HepG2 (cell line): ENCODE measurements around the gene AJUBA. TPM values are rescaled to one million over a fixed set of nuclear protein-coding genes. Genes with fewer than 3 reads are reported as not detected.

Experiments used
- CHCHD3 ChIP-seq: sonication (generic); formaldehyde crosslinking; IDR thresholded peaks from 2 replicates; pipeline ENCODE4 v1.8.0; 2022; ENCODE audit warnings: mild to moderate bottlenecking, missing genetic modification reagents, moderate library complexity
- GPN1 ChIP-seq: sonication (generic); formaldehyde crosslinking; IDR thresholded peaks from 2 replicates; pipeline ENCODE4 v1.5.1; 2020; ENCODE audit warnings: missing genetic modification reagents, borderline replicate concordance
- HNRNPUL1 ChIP-seq: fragments of 200-400 bp; formaldehyde crosslinking; IDR thresholded peaks from 2 replicates; pipeline ENCODE4 v1.6.1; 2017; ENCODE audit warnings: low read depth, mild to moderate bottlenecking, low read length, moderate library complexity
- MED13 ChIP-seq: sonication (generic); formaldehyde crosslinking; IDR thresholded peaks from 2 replicates; pipeline ENCODE4 v1.5.0; 2020; ENCODE audit warnings: missing genetic modification reagents
- MXD4 ChIP-seq: IDR thresholded peaks from 2 replicates; pipeline ENCODE4 v1.6.1; 2016; ENCODE audit warnings: mild to moderate bottlenecking, missing biosample characterization, missing genetic modification reagents
- RBFOX2 ChIP-seq: fragments of 200-400 bp; formaldehyde crosslinking; IDR thresholded peaks from 2 replicates; pipeline ENCODE4 v1.6.1; 2017; ENCODE audit warnings: low read depth, mild to moderate bottlenecking, low read length
- SRSF4 ChIP-seq: fragments of 200-400 bp; formaldehyde crosslinking; IDR thresholded peaks from one replicate; pipeline ENCODE4 v1.6.1; 2018; ENCODE audit warnings: mild to moderate bottlenecking, low read depth, low read length, moderate library complexity; ENCODE audit not compliant: poor library complexity, severe bottlenecking
- ZNF121 ChIP-seq: sonication (generic); formaldehyde crosslinking; IDR thresholded peaks from 2 replicates; pipeline ENCODE4 v1.5.0; 2020; ENCODE audit warnings: mild to moderate bottlenecking, missing genetic modification reagents
- ZNF546 ChIP-seq: sonication (generic); formaldehyde crosslinking; conservative IDR thresholded peaks from 2 replicates; pipeline ENCODE4 v1.8.1; 2023; ENCODE audit warnings: mild to moderate bottlenecking, missing genetic modification reagents
- ZNF83 ChIP-seq: sonication (generic); formaldehyde crosslinking; IDR thresholded peaks from 2 replicates; pipeline ENCODE4 v1.4.0; 2020; ENCODE audit warnings: missing genetic modification reagents, mild to moderate bottlenecking, borderline replicate concordance
- polyA plus RNA-seq, 8 experiments: library from polyadenylated mRNA; depleted of rRNA in 3 of 8; stranded (reverse) in 7 of 8; unstranded in 1 of 8; fragments of >200 nt; fragmentation: Illumina TruSeq in 4 of 8; extraction: Trizol in 4 of 8; gene quantifications; 2 replicates each; pipeline versions ENCODE4 v1.2.1 to v1.2.3, GENCODE V29; 2011 to 2016; ENCODE audit warnings: low read depth in 4 of 8, missing spikeins in 1 of 8, mixed read lengths in 1 of 8; ENCODE audit not compliant: insufficient read depth in 1 of 8
- total RNA-seq, 5 experiments: library from RNA; depleted of rRNA; stranded (reverse); fragments of >200 nt; fragmentation: Illumina TruSeq; extraction: Trizol; gene quantifications; 2 replicates each; pipeline ENCODE4 v1.2.3, GENCODE V29; 2016; ENCODE audit warnings: low read depth in 1 of 5
- TF ChIP-seq, protein P1 (sequence below): sonication (generic); formaldehyde crosslinking; IDR thresholded peaks from 2 replicates; pipeline ENCODE4 v1.4.0; 2020; ENCODE audit warnings: missing genetic modification reagents
- TF ChIP-seq, protein P2 (sequence below): sonication (generic); formaldehyde crosslinking; IDR thresholded peaks from 2 replicates; pipeline ENCODE4 v1.5.1; 2020; ENCODE audit warnings: missing genetic modification reagents, mild to moderate bottlenecking, borderline replicate concordance
- TF ChIP-seq, protein P3 (sequence below): sonication (generic); formaldehyde crosslinking; IDR thresholded peaks from 2 replicates; pipeline ENCODE4 v1.4.0; 2020; ENCODE audit warnings: missing genetic modification reagents
- TF ChIP-seq, protein P4 (sequence below): sonication (generic); formaldehyde crosslinking; IDR thresholded peaks from 2 replicates; pipeline ENCODE4 v1.4.0; 2020; ENCODE audit warnings: missing genetic modification reagents
- TF ChIP-seq, protein P5 (sequence below): sonication (generic); formaldehyde crosslinking; IDR thresholded peaks from 2 replicates; pipeline ENCODE4 v1.4.0; 2020; ENCODE audit warnings: missing genetic modification reagents

AJUBA gene
- total and polyA plus RNA-seq, 2 of the 13 experiments (the other 11 are each of a cell fraction or from before 2014, with no cell fraction given), result 157 to 241 TPM

DNA sequence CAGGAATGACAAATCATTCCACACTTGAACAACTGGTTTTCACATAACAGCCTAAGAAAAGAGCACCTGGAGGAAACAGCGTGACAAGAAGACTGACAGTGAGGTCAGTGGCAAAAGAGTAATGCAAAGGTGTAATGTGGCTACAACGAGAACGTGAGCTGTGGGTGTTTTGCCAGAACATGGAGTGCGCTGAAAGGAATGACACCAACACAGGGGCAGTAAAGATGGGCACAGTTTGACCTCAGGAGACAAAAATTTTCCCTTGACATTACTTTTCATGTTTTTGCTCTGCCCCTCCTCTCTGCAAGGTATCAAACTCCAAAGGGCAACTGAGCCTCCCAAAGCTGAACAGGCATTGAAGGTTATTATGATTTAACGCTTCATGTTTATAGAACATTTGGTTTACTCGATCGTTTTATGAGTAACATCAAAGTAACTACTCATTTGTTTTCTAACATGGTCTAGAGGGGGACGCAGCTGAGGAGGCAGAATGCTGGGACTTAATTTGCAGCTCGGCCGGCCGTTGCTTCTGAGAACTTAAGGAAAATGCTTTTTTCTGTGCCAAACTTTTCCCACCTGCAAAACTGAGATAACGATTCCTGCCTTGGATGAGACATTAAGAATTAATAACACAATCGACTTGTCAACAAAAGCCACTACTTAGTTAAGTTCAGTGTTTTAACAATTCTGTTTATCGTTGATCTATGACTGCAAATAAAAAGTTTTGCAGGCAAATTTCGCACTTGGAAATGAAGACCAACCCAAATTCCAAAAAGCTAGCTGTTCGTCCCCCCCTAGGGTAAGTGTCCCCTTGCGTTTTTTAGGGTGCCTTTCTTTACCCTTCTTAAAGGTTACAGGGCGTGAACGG is 26.4 kb downstream of the AJUBA start (continued):
- TF ChIP-seq ZNF83 (no peak), CHCHD3 (CRISPR knock-in tag) (no peak), GPN1 (CRISPR knock-in tag) (no peak), MED13 (CRISPR knock-in tag) (0 out of 2 replicates have a peak, but pooled peaks have one; percentile 49), ZNF546 (no peak), ZNF121 (no peak), MXD4 (no peak), RBFOX2 (no peak), SRSF4 (no peak), HNRNPUL1 (no peak)
- TF ChIP-seq, protein P1, sequence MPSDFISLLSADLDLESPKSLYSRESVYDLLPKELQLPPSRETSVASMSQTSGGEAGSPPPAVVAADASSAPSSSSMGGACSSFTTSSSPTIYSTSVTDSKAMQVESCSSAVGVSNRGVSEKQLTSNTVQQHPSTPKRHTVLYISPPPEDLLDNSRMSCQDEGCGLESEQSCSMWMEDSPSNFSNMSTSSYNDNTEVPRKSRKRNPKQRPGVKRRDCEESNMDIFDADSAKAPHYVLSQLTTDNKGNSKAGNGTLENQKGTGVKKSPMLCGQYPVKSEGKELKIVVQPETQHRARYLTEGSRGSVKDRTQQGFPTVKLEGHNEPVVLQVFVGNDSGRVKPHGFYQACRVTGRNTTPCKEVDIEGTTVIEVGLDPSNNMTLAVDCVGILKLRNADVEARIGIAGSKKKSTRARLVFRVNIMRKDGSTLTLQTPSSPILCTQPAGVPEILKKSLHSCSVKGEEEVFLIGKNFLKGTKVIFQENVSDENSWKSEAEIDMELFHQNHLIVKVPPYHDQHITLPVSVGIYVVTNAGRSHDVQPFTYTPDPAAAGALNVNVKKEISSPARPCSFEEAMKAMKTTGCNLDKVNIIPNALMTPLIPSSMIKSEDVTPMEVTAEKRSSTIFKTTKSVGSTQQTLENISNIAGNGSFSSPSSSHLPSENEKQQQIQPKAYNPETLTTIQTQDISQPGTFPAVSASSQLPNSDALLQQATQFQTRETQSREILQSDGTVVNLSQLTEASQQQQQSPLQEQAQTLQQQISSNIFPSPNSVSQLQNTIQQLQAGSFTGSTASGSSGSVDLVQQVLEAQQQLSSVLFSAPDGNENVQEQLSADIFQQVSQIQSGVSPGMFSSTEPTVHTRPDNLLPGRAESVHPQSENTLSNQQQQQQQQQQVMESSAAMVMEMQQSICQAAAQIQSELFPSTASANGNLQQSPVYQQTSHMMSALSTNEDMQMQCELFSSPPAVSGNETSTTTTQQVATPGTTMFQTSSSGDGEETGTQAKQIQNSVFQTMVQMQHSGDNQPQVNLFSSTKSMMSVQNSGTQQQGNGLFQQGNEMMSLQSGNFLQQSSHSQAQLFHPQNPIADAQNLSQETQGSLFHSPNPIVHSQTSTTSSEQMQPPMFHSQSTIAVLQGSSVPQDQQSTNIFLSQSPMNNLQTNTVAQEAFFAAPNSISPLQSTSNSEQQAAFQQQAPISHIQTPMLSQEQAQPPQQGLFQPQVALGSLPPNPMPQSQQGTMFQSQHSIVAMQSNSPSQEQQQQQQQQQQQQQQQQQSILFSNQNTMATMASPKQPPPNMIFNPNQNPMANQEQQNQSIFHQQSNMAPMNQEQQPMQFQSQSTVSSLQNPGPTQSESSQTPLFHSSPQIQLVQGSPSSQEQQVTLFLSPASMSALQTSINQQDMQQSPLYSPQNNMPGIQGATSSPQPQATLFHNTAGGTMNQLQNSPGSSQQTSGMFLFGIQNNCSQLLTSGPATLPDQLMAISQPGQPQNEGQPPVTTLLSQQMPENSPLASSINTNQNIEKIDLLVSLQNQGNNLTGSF (CRISPR knock-in tag), result no peak
- TF ChIP-seq, protein P2, sequence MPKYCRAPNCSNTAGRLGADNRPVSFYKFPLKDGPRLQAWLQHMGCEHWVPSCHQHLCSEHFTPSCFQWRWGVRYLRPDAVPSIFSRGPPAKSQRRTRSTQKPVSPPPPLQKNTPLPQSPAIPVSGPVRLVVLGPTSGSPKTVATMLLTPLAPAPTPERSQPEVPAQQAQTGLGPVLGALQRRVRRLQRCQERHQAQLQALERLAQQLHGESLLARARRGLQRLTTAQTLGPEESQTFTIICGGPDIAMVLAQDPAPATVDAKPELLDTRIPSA (CRISPR knock-in tag), result no peak
- TF ChIP-seq, protein P3, sequence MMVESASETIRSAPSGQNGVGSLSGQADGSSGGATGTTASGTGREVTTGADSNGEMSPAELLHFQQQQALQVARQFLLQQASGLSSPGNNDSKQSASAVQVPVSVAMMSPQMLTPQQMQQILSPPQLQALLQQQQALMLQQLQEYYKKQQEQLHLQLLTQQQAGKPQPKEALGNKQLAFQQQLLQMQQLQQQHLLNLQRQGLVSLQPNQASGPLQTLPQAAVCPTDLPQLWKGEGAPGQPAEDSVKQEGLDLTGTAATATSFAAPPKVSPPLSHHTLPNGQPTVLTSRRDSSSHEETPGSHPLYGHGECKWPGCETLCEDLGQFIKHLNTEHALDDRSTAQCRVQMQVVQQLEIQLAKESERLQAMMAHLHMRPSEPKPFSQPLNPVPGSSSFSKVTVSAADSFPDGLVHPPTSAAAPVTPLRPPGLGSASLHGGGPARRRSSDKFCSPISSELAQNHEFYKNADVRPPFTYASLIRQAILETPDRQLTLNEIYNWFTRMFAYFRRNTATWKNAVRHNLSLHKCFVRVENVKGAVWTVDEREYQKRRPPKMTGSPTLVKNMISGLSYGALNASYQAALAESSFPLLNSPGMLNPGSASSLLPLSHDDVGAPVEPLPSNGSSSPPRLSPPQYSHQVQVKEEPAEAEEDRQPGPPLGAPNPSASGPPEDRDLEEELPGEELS (CRISPR knock-in tag), result peak; percentile 48; the same call in 1 of the 2 replicates
- TF ChIP-seq, protein P4, sequence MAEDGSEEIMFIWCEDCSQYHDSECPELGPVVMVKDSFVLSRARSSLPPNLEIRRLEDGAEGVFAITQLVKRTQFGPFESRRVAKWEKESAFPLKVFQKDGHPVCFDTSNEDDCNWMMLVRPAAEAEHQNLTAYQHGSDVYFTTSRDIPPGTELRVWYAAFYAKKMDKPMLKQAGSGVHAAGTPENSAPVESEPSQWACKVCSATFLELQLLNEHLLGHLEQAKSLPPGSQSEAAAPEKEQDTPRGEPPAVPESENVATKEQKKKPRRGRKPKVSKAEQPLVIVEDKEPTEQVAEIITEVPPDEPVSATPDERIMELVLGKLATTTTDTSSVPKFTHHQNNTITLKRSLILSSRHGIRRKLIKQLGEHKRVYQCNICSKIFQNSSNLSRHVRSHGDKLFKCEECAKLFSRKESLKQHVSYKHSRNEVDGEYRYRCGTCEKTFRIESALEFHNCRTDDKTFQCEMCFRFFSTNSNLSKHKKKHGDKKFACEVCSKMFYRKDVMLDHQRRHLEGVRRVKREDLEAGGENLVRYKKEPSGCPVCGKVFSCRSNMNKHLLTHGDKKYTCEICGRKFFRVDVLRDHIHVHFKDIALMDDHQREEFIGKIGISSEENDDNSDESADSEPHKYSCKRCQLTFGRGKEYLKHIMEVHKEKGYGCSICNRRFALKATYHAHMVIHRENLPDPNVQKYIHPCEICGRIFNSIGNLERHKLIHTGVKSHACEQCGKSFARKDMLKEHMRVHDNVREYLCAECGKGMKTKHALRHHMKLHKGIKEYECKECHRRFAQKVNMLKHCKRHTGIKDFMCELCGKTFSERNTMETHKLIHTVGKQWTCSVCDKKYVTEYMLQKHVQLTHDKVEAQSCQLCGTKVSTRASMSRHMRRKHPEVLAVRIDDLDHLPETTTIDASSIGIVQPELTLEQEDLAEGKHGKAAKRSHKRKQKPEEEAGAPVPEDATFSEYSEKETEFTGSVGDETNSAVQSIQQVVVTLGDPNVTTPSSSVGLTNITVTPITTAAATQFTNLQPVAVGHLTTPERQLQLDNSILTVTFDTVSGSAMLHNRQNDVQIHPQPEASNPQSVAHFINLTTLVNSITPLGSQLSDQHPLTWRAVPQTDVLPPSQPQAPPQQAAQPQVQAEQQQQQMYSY, result no peak
- TF ChIP-seq, protein P5, sequence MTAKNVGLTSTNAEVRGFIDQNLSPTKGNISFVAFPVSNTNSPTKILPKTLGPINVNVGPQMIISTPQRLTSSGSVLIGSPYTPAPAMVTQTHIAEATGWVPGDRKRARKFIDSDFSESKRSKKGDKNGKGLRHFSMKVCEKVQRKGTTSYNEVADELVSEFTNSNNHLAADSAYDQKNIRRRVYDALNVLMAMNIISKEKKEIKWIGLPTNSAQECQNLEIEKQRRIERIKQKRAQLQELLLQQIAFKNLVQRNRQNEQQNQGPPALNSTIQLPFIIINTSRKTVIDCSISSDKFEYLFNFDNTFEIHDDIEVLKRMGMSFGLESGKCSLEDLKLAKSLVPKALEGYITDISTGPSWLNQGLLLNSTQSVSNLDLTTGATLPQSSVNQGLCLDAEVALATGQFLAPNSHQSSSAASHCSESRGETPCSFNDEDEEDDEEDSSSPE (CRISPR knock-in tag), result peak; percentile 34; the same call in 1 of the 2 replicates
